Endothelial cell of umbilical vein (primary cell): Measurements from ENCODE around the gene DCLK1. TPM values are rescaled to one million over a fixed set of nuclear protein-coding genes. Genes with fewer than 3 reads are reported as not detected.

Experiments
- BruUV-seq: library from RNA; stranded (reverse); fragments of 400-500 nt; replicated peaks from 2 replicates; lab custom pipeline; 2021; lab: Mats Ljungman, UMichigan
- CTCF ChIA-PET: fragments of 300-600, 350-600 bp; sonication (Branson Sonifier 250); formaldehyde crosslinking; loops from one replicate; lab custom pipeline; 2021; ENCODE audit warnings: antibody characterized with exemption, inconsistent platforms; lab: Charles Lee
- POLR2A ChIA-PET: fragments of 300-600, 350-600 bp; sonication (Branson Sonifier 250); formaldehyde crosslinking; loops from one replicate; lab custom pipeline; 2021; ENCODE audit warnings: antibody characterized with exemption, inconsistent platforms; lab: Charles Lee
- DNase-seq: peaks from one replicate; pipeline ENCODE4 v3.0.0-alpha.2; 2011; ENCODE audit warnings: low read depth, low spot score
- FAIRE-seq: peaks from 2 replicates; lab custom pipeline; 2011; peaks lifted over from hg19 to GRCh38; lab: Jason Lieb, UNC
- H2AFZ ChIP-seq: 2 replicates; pipeline ENCODE4 v1.6.0; 2012; ENCODE audit warnings: low read depth, low read length, control low read depth, inconsistent platforms
- H3K27ac ChIP-seq: 2 replicates; pipeline ENCODE4 v1.5.1; 2011; ENCODE audit warnings: low read depth, mild to moderate bottlenecking, control low read depth, low read length, moderate library complexity; ENCODE audit not compliant: insufficient read depth
- H3K27me3 ChIP-seq, 2 experiments: 2 replicates each; pipeline versions ENCODE4 v1.6.0 to v1.6.1; 2011; ENCODE audit warnings: low read length in 2 of 2, mixed read lengths in 1 of 2; ENCODE audit not compliant: control insufficient read depth in 2 of 2, insufficient read depth in 2 of 2
- H3K36me3 ChIP-seq, 2 experiments: 2 replicates in 1 of 2; 3 replicates in 1 of 2; pipeline ENCODE4 v1.5.1; 2011; ENCODE audit warnings: low read length in 2 of 2, mild to moderate bottlenecking in 1 of 2, moderate library complexity in 1 of 2; ENCODE audit not compliant: control insufficient read depth in 2 of 2, insufficient read depth in 2 of 2; ENCODE audit errors: extremely low read depth in 1 of 2
- H3K4me1 ChIP-seq: 3 replicates; pipeline ENCODE4 v1.5.1; 2011; ENCODE audit warnings: mild to moderate bottlenecking, low read length; ENCODE audit not compliant: control insufficient read depth, insufficient read depth; ENCODE audit errors: extremely low read depth
- H3K4me2 ChIP-seq: 2 replicates; pipeline ENCODE4 v1.6.1; 2011; ENCODE audit warnings: low read length, control low read depth, mixed read lengths; ENCODE audit not compliant: insufficient read depth
- H3K4me3 ChIP-seq, 3 experiments: fragments of 200-600 bp in 1 of 3; sonication (generic), shearing (Covaris generic) in 1 of 3; replicated peaks in 1 of 3; 2 replicates each; pipeline ENCODE4 v1.5.1; 2011 to 2016; ENCODE audit warnings: control low read depth in 3 of 3, low read length in 3 of 3, mild to moderate bottlenecking in 2 of 3, inconsistent platforms in 1 of 3, low read depth in 1 of 3, moderate library complexity in 1 of 3; ENCODE audit not compliant: insufficient read depth in 1 of 3
- H3K79me2 ChIP-seq: 2 replicates; pipeline ENCODE4 v1.6.0; 2012; ENCODE audit warnings: low read length, inconsistent platforms; ENCODE audit not compliant: control insufficient read depth, insufficient read depth
- H3K9ac ChIP-seq: replicated peaks from 2 replicates; pipeline ENCODE3; 2011; ENCODE audit warnings: low read length, control low read depth; ENCODE audit not compliant: insufficient read depth; ENCODE audit errors: extremely low read depth
- H3K9me1 ChIP-seq: replicated peaks from 3 replicates; pipeline ENCODE4 v1.6.0; 2011; ENCODE audit warnings: mild to moderate bottlenecking, low read length; ENCODE audit not compliant: control insufficient read depth, insufficient read depth; ENCODE audit errors: extremely low read depth
- H3K9me3 ChIP-seq: replicated peaks from 2 replicates; pipeline ENCODE4 v1.5.1; 2012; ENCODE audit warnings: low read length, inconsistent platforms; ENCODE audit not compliant: control insufficient read depth, insufficient read depth
- H4K20me1 ChIP-seq: replicated peaks from 2 replicates; pipeline ENCODE3; 2011; ENCODE audit warnings: mild to moderate bottlenecking, low read length; ENCODE audit not compliant: control insufficient read depth, insufficient read depth; ENCODE audit errors: extremely low read depth
- EZH2 ChIP-seq: IDR thresholded peaks from 2 replicates; pipeline ENCODE4 v1.6.1; 2012; ENCODE audit warnings: borderline replicate concordance, low read depth, mild to moderate bottlenecking, moderate library complexity, low read length, inconsistent platforms; ENCODE audit not compliant: severe bottlenecking
- FOS ChIP-seq: IDR thresholded peaks from 2 replicates; pipeline ENCODE4 v1.6.1; 2011; ENCODE audit warnings: mild to moderate bottlenecking, low read length, moderate library complexity, borderline replicate concordance; ENCODE audit not compliant: insufficient read depth
- GATA2 ChIP-seq: IDR thresholded peaks from 2 replicates; pipeline ENCODE4 v1.7.0; 2011; ENCODE audit warnings: low read depth, mild to moderate bottlenecking, moderate library complexity, mixed read lengths, low read length; ENCODE audit not compliant: insufficient read length, insufficient read depth
- JUN ChIP-seq: IDR thresholded peaks from 2 replicates; pipeline ENCODE4 v1.6.1; 2011; ENCODE audit warnings: borderline replicate concordance, low read depth; ENCODE audit not compliant: insufficient read length, insufficient read depth
- MYC ChIP-seq: IDR thresholded peaks from one replicate; pipeline ENCODE4 v1.6.1; 2011; ENCODE audit warnings: mild to moderate bottlenecking, low read depth, low read length
- POLR2A ChIP-seq: IDR thresholded peaks from 2 replicates; pipeline ENCODE4 v1.6.1; 2012; ENCODE audit warnings: low read depth, mild to moderate bottlenecking, control low read depth, low read length
- POLR2AphosphoS5 ChIP-seq: IDR thresholded peaks from 2 replicates; pipeline ENCODE4 v1.6.1; 2012; ENCODE audit warnings: low read depth, mild to moderate bottlenecking, control low read depth, low read length, moderate library complexity; ENCODE audit not compliant: insufficient read depth
- dilution Hi-C: fragments of 300-500 bp; cut with MboI; formaldehyde crosslinking; loops from one replicate; pipeline ENCODE4 v1.15.0; 2019; ENCODE audit warnings: low sequenced_read_pairs; ENCODE audit not compliant: extremely low pct_ligation_motif_present
- intact Hi-C: fragments of 100-400 bp; cut with micrococcal nuclease; formaldehyde crosslinking; loops from one replicate; pipeline ENCODE4 v1.10.0; 2022
- polyA plus RNA-seq, 4 experiments: library from polyadenylated mRNA; depleted of rRNA in 3 of 4; stranded (reverse) in 3 of 4; unstranded in 1 of 4; fragments of >200 nt; gene quantifications; 2 replicates each; pipeline versions ENCODE4 v1.2.1 to v1.2.3, GENCODE V29; 2011 to 2012; ENCODE audit warnings: missing spikeins in 1 of 4
- total RNA-seq: library from RNA; stranded (reverse); gene quantifications from 2 replicates; pipeline ENCODE4 v1.2.3, GENCODE V29; 2021
- TF ChIP-seq, protein P1 (sequence below), 2 donors: IDR thresholded peaks; 1 replicate in 1 of 2; 2 replicates in 1 of 2; pipeline ENCODE4 v1.5.1; 2011; ENCODE audit warnings: low read length in 2 of 2, mild to moderate bottlenecking in 2 of 2, moderate library complexity in 2 of 2, control low read depth in 1 of 2, inconsistent platforms in 1 of 2, low read depth in 1 of 2; ENCODE audit not compliant: insufficient read depth in 1 of 2; ENCODE audit errors: extremely low read depth in 1 of 2
- TF ChIP-seq, protein P2 (sequence below): IDR thresholded peaks from 2 replicates; pipeline ENCODE4 v1.6.1; 2011; ENCODE audit not compliant: insufficient read depth, insufficient read length

Gene DCLK1
- total and polyA plus RNA-seq, 2 donors (not counting 3 experiments of a cell fraction or from before 2014, with no cell fraction given), result 0.28 to 3.9 TPM

DNA sequence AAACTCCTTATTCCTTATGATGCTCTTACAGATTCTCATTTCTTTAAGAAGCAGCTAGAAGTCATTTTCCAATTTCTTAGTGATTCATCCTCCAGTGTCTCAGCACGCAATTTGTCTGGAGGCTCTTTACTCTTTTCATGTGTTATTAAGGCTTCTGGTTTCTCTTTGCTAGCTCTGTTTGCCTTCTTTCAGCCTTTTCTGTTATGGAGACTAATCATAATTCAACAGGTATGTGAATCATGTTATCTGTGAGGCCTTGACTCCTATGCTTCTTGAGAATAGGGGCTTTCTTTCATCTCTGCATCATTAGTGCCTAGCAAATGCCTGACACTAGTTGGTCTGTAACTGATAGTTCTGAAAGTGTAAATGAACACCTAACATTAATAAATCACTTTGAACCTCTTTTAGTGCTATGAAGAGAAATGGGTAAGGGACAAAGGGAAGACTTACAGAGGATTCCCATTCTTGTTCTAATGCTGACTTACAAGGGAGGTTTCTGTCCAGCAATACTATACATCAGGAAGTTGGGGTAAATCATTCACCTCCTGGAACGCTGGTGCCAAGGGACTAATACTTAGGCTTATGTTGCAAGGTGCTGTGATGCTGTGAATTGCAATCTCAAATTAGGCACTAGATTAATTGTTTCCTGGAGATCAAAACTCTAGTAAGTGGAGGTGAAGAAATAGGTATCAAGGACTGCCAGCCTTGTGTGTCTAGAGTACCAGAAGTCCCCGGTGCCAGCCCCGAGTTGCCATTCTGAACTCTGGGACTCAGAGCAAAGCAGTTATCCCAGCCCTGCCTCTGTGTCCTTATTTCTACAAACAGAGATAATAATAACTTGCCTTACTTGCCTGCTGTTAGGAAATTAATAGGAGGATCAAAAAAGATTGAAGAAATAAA is 265.6 kb downstream of the DCLK1 start:
- CTCF ChIA-PET, result no interaction called here
- POLR2A ChIA-PET, result no interaction called here

More for the DNA sequence above, 265.6 kb downstream of the DCLK1 start:
- intact Hi-C loops, result no loop called here
- no peak overlapping the region for H3K4me3 ChIP-seq
- H3K79me2 ChIP-seq, result no peaks in the 10 kb centered on the region
- H4K20me1 ChIP-seq, result no peaks in the 10 kb centered on the region
- no peak overlapping the region for H3K9ac ChIP-seq
- no peak overlapping the region for H3K4me2 ChIP-seq
- no peak overlapping the region for H3K27ac ChIP-seq
- H3K4me1 ChIP-seq, result no peaks in the 10 kb centered on the region
- BruUV-seq, result no TSS peak
- dilution Hi-C loops, result no loop called here
- no peak for TF ChIP-seq POLR2AphosphoS5
- no peak for TF ChIP-seq GATA2
- TF ChIP-seq, protein P1, sequence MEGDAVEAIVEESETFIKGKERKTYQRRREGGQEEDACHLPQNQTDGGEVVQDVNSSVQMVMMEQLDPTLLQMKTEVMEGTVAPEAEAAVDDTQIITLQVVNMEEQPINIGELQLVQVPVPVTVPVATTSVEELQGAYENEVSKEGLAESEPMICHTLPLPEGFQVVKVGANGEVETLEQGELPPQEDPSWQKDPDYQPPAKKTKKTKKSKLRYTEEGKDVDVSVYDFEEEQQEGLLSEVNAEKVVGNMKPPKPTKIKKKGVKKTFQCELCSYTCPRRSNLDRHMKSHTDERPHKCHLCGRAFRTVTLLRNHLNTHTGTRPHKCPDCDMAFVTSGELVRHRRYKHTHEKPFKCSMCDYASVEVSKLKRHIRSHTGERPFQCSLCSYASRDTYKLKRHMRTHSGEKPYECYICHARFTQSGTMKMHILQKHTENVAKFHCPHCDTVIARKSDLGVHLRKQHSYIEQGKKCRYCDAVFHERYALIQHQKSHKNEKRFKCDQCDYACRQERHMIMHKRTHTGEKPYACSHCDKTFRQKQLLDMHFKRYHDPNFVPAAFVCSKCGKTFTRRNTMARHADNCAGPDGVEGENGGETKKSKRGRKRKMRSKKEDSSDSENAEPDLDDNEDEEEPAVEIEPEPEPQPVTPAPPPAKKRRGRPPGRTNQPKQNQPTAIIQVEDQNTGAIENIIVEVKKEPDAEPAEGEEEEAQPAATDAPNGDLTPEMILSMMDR (IDR thresholded peaks at IDR 0.05; ENCODE audit: extremely low read depth in 1 of 2, insufficient read depth in 1 of 2, low read depth in 1 of 2, low read length in 2 of 2), result no peak
- no peak for TF ChIP-seq EZH2
- TF ChIP-seq, protein P2, sequence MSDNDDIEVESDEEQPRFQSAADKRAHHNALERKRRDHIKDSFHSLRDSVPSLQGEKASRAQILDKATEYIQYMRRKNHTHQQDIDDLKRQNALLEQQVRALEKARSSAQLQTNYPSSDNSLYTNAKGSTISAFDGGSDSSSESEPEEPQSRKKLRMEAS, result no peak
- TF ChIP-seq POLR2A, result no peak
- no peak for TF ChIP-seq JUN
- TF ChIP-seq MYC, result no peak
- TF ChIP-seq FOS, result no peak
- FAIRE-seq, result no peak
- H3K27me3 ChIP-seq, result no peaks in the 10 kb centered on the region
- H3K9me3 ChIP-seq, result no peaks in the 10 kb centered on the region
- H3K9me1 ChIP-seq, result no peaks in the 10 kb centered on the region
- H3K36me3 ChIP-seq, result no peaks in the 10 kb centered on the region
- H2AFZ ChIP-seq, result no peak overlapping the region
- no peak for DNase-seq
